CD4-positive, alpha-beta T cell treated with Interleukin-15 for 1 hour (primary cell): Measurements from ENCODE around the gene SPRING1.

ENCODE experiments used
- DNase-seq: peaks from one replicate; pipeline ENCODE4 v3.0.0-alpha.2; 2020

SPRING1 gene

GRCh38 chr12:116736962-116737773 lies 701 bp downstream of the SPRING1 start:
- DNase-seq = no peak

GRCh38 chr12:116735951-116736599 lies 1.8 kb downstream of the SPRING1 start:
- no peak for DNase-seq

- DNase-seq = no peak
These were observed 2.8 kb downstream of the SPRING1 start for GRCh38 chr12:116735084-116735483.

GRCh38 chr12:116734156-116734768 lies 3.6 kb downstream of the SPRING1 start:
- DNase-seq = no peak

GRCh38 chr12:116731801-116732200 lies 6.1 kb downstream of the SPRING1 start:
- DNase-seq = no peak

DNA sequence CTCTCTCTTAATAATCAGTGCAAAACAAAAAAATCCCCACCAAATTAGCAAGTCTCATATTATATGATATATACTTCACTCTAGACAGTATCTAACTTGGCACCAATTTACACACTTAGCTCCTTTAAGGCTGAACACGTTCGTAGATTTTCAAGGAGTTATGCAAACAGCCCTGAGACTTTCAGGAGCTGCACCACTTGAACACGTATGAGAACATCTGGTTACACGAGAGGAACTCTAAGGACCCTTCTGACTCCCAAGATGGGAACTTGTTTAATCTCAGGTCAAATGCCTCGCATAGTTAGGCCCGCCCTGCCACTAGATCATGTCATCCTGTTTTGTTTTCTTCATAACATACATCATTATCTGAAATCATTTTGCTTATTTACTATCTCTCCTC lies 10.0 kb downstream of the SPRING1 start:
- DNase-seq = no peak

GRCh38 chr12:116727261-116727660 lies 10.6 kb downstream of the SPRING1 start:
- no peak for DNase-seq

DNA sequence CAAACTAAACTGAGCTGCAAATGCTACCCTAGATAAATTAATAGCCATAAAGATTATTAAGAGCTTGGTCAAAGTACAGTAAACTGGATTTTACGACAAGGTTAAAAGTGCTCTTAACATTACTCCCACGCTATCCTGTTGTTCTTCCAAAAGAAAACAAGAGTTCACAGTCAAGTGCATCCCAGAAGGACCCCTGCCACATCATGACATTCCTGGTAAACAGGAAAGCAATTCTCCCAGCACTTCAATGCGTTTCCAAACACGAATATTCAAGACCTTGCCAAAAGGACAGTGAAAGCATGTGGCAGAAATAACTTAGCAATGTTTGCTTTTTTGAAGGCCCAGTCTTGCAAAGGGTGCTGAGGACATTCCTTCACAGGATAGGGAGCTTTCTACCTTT lies 11.2 kb downstream of the SPRING1 start:
- no peak for DNase-seq

GRCh38 chr12:116722245-116722644 lies 15.6 kb downstream of the SPRING1 start:
- no peak for DNase-seq

- DNase-seq = no peak
These were observed 17.9 kb downstream of the SPRING1 start for GRCh38 chr12:116719731-116720528.

DNA sequence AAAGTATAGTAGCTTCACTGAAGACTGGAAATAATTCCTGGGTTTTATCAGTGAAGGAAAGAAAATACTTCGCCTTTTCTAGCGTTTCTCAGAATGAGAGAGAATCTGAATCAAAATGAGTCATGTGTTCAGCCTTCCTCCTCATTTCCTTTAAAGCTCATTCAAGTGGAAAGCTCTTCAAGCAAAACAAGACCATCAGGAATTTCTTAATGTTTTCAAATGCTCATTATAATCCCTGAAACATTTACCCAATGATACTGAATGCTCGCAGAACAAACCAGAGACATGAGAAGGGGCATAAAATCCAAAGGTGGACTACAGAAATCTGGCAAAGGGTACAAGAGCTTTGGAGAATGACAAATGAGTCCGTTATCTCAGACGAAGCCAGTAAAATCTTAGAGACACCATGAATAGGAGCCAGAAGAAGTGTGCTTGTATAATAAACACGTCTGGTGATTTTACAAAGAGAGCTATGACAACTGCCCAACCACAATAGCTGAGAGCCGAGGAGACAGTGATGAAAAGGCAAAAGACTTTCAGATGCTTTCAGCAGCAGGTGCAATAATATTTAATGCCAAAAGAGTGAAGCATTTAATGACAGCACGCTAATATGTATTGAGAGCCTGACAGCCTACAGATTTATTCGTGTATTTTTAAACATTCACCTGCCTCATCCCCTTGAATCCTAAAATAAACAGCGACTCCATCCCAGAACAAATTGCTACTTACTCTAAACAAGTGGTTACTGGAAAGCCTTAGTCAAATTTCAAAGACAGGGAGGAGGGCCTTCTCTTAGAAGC lies 19.0 kb downstream of the SPRING1 start:
- no peak for DNase-seq

DNA sequence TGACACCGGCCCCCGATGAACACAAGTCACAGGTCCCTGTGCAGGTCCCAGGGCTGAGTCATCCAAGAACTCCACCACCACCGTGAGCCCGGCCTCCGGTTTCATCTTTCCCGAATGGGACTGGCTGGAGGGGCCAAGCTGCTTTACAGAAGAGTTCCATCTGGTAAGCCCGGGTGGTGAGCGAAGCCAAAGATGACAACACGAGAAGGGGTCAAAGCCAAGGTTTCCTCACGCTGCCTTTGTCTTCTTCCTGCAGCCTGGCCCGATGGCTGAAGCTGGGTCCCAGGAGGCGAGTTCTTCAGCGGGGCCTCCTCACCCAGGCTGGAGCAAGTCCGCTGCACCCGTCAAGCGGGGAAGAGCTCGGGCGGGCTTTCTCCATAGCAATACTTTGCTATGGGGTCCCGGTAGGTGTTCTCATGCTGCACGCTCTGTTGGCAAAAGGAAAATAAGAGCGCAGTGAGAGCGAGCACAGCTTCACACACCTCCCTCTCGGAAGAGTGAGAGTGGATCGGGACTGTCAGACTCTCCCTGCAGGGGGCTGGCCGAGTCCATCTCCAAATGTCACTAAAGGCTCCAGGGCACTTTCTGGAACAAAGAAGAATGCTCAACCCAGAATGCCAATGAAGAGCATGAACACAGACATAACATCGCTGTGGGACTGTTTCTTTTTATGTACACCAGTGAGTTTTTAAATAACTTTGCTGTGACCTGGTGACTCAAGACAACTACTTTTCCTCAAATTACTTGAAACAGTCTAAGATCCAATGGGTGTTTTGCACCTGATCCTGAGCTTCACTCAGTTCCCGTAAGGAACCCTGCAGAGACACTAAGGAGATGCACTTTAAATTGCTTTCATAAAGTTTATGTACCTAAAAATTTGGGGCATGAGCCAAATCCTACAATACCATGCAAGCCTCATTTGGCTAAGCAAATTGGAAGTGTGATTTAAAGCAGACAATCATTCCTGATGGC lies 20.1 kb downstream of the SPRING1 start:
- DNase-seq = no peak

- DNase-seq = no peak
These were observed 23.7 kb downstream of the SPRING1 start for GRCh38 chr12:116714175-116714574.

DNA sequence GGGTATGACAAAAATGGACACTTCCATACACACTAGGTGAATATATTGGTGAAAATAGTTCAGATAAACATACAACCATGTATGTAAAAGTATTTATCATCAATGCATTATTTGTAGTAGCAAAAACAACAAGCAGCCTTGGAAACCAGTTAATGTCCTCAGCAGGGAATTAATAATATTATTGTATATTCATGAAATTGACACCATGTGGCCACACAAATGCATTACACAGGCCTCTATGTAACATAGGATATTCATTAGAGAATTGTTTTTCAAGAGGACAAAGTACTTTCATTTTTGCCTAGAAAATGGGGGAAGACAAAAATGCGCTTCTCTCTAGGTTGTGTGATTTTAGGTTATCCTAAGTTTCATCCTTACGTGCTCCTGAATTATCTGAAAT lies 24.3 kb downstream of the SPRING1 start:
- no peak for DNase-seq

GRCh38 chr12:116712458-116713303 lies 25.2 kb downstream of the SPRING1 start:
- no peak for DNase-seq

DNA sequence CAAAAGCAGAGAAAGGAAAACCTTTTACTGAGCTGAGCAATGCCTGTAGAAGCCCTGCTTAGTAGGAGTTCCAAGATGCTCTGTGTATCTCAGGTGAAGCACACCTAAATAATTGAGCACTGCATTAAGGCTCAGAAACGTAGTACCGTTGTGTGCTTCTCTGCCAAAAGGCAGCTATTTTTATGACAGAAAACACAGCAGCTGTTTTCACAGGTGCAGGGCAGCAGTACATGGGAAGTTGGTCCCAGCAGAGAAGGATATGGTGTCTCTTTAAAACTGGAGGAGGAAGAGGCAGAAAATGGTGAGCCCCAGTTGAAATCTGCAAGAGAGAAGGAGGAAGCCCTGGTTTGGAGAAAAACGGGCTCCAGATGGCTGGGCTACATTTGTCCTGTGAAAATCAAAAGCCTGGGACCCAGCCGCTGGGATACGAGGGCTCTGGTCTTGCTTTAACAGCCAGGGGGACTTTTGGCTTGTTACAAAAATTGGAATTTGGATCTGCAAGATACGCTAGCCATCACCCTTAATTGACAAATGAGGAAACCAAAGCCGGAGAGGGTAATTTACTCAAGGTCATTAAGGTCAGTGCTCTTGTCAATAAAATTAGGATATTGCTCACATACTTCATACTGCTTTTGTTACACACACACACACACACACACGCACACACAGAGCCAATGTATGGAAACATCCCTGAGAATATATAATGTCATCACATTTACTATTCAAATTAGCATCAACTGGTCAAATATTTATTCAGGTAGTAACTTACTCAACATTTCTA lies 27.3 kb downstream of the SPRING1 start:
- DNase-seq = no peak

GRCh38 chr12:116709768-116710167 lies 28.1 kb downstream of the SPRING1 start:
- no peak for DNase-seq

DNA sequence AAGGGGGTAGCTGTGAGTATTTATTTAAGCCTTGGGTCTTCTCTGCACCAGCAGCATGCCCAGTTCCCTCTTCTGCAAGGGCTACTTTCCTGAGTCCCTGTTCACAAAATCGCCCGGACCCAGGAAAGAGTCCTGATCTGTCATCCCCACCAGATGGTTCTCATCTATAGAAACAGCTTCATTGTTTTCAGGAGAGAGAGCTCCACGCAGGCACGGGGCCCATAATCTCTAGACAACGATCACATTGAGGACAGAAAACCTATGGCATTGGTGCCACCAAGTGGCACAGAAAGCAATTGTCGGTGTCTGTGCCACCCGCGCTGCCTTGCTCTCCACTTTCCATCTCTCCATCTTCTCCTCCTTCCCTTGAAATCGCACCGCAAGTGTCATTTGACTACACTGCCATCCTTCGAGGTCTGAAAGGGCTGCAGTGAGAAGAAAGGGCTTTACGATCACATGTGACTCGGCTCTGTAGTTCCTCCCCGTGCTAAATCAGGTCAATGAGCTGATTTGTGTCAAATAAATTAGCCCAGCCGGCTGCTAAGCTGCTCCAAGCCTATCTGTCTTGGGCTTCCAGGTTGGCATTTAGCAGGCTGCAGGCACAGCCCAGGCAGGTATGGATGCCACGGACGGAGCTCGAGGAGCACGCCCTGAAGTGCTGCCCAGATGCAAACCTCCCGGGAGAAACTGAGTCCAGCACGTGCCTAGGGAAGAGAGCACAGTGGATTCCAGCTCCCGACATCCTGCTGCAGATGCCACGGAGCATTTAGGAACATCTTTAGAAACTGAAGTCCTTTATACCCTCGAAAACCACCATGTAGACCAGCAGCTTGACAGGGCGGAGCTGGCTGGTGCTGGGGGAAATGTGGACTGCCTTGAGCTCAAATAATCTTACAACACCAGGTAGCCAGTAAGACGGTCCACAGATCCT lies 28.8 kb downstream of the SPRING1 start:
- peak; percentile 45 for DNase-seq
